Measurements from ENCODE around the gene ARPC4. TPM values are rescaled to one million over a fixed set of nuclear protein-coding genes. Genes with fewer than 3 reads are reported as not detected.

The ARPC4 gene
- total and polyA plus RNA-seq, 2 experiments from 2014 or later: 149 to 182 TPM

- Histone ChIP-seq H2AFZ (peak overlapping the region; percentile 39), H3K4me1 (ENCODE audit: insufficient read depth) (peaks cover 15% of the 10 kb centered on the region), H3K27me3 (no peaks in the 10 kb centered on the region), H3K9me3 (ENCODE audit: low read depth) (no peaks in the 10 kb centered on the region), H3K79me2 (peaks cover 49% of the 10 kb centered on the region), H3K36me3 (replicated peaks; ENCODE audit: insufficient read depth, low read depth) (no peaks in the 10 kb centered on the region), H3K4me3 (peak overlapping the region; percentile 81), H3K4me2 (peak overlapping the region; percentile 97), H4K20me1 (ENCODE audit: insufficient read depth, poor library complexity, severe bottlenecking) (peaks cover 4% of the 10 kb centered on the region), H3K9me2 (replicated peaks; ENCODE audit: insufficient read depth) (no peaks in the 10 kb centered on the region), H3K27ac (peak overlapping the region; percentile 91)
- WGBS (ENCODE audit: low lambda C conversion rate, missing lambda C conversion rate): 21% methylated on average over 12 of the region's 14 CpGs
- DNase-seq (ENCODE audit: low spot score): no peak
- no peak for TF ChIP-seq EZH2 (IDR thresholded peaks at IDR 0.05; ENCODE audit: borderline replicate concordance)
- TF ChIP-seq EZH2phosphoT487 (IDR thresholded peaks at IDR 0.05; ENCODE audit: low read depth, severe bottlenecking, unreplicated experiment): no peak
- TF ChIP-seq CTCF (IDR thresholded peaks at IDR 0.05; ENCODE audit: poor library complexity): no peak
These were observed 985 bp upstream of the ARPC4 start for GRCh38 chr3:9791790-9792404.

GRCh38 chr3:9793161-9793781, 389 bp downstream of the ARPC4 start:
- Histone ChIP-seq H2AFZ (peak overlapping the region; percentile 28), H3K4me1 (ENCODE audit: insufficient read depth) (peaks cover 15% of the 10 kb centered on the region), H3K27me3 (no peaks in the 10 kb centered on the region)

GRCh38 chr3:9794400-9794799, 1.5 kb downstream of the ARPC4 start:
- Histone ChIP-seq H2AFZ (no peak overlapping the region), H3K79me2 (peaks cover 67% of the 10 kb centered on the region), H4K20me1 (ENCODE audit: insufficient read depth, poor library complexity, severe bottlenecking) (peaks cover 8% of the 10 kb centered on the region), H3K4me2 (peak overlapping the region; percentile 97), H3K4me1 (ENCODE audit: insufficient read depth) (peaks cover 15% of the 10 kb centered on the region), H3K9me2 (replicated peaks; ENCODE audit: insufficient read depth) (no peaks in the 10 kb centered on the region), H3K4me3 (no peak overlapping the region), H3K27me3 (no peaks in the 10 kb centered on the region), H3K36me3 (replicated peaks; ENCODE audit: insufficient read depth, low read depth) (no peaks in the 10 kb centered on the region), H3K27ac (no peak overlapping the region), H3K9me3 (ENCODE audit: low read depth) (no peaks in the 10 kb centered on the region)
- DNase-seq (ENCODE audit: low spot score): no peak
- TF ChIP-seq EZH2 (IDR thresholded peaks at IDR 0.05; ENCODE audit: borderline replicate concordance) (no peak), EZH2phosphoT487 (IDR thresholded peaks at IDR 0.05; ENCODE audit: low read depth, severe bottlenecking, unreplicated experiment) (no peak), CTCF (IDR thresholded peaks at IDR 0.05; ENCODE audit: poor library complexity) (no peak)
- 98% methylated on average over 11 of the region's 11 CpGs for WGBS (ENCODE audit: low lambda C conversion rate, missing lambda C conversion rate)

More at GRCh38 chr3:9793161-9793781, 389 bp downstream of the ARPC4 start:
- Histone ChIP-seq H3K79me2 (peaks cover 62% of the 10 kb centered on the region), H3K36me3 (replicated peaks; ENCODE audit: insufficient read depth, low read depth) (no peaks in the 10 kb centered on the region), H4K20me1 (ENCODE audit: insufficient read depth, poor library complexity, severe bottlenecking) (peaks cover 8% of the 10 kb centered on the region), H3K4me3 (peak overlapping the region; percentile 81), H3K9me3 (ENCODE audit: low read depth) (no peaks in the 10 kb centered on the region), H3K27ac (peak overlapping the region; percentile 91), H3K9me2 (replicated peaks; ENCODE audit: insufficient read depth) (no peaks in the 10 kb centered on the region), H3K4me2 (peak overlapping the region; percentile 97)
- under 1% methylated on average over 15 of the region's 23 CpGs for WGBS (ENCODE audit: low lambda C conversion rate, missing lambda C conversion rate)
- DNase-seq (ENCODE audit: low spot score): peak; percentile 67
- no peak for TF ChIP-seq EZH2 (IDR thresholded peaks at IDR 0.05; ENCODE audit: borderline replicate concordance)
- TF ChIP-seq CTCF (IDR thresholded peaks at IDR 0.05; ENCODE audit: poor library complexity): no peak
